Purkinje cell (primary cell): ENCODE results near the gene KRTAP4-16. TPM values are rescaled to one million over a fixed set of nuclear protein-coding genes. Genes with fewer than 3 reads are reported as not detected.

Experiments used
- polyA plus RNA-seq: library from polyadenylated mRNA; unstranded; fragments of >200 nt; fragmentation: Nextera tagmentation; gene quantifications from 2 replicates; pipeline ENCODE4 v1.2.1, GENCODE V29; 2014

Gene KRTAP4-16
- not detected in 2 replicates for polyA plus RNA-seq

DNA sequence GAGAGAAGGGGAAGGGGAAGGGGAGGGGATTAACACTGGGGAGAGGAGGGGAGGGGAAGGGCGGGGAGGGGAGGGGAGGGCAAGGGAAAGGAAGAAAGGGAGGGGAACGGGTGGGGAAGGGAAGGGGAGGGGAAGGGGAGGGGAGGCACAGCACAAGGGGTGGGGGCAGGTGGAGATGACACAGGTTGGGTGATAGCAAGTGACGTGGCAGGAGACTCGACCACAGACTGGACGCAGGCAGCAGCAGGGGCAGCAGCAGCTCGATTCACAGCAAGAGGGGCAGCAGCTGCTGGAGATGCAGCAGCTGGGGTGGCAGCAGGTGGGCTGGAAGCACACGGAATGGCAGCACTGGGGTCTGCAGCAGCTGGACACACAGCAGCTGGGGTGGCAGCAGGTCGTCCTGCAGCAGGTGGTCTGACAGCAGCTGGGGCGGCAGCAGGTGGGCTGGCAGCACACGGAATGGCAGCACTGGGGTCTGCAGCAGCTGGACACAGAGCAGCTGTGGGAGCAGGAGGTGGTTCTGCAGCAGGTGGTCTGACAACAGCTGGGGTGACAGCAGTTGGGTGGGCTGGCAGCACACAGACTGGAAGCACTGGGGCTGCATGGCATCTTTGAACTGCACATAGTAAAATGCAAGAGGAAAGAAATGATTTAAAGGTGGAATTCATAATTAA, at the start of gene KRTAP4-16:
Gene KRTAP4-16, minus strand, starts transcription at position 624 of the 674 bp plus-strand sequence. Its CDS starts 0 bp downstream, at position 624.

DNA sequence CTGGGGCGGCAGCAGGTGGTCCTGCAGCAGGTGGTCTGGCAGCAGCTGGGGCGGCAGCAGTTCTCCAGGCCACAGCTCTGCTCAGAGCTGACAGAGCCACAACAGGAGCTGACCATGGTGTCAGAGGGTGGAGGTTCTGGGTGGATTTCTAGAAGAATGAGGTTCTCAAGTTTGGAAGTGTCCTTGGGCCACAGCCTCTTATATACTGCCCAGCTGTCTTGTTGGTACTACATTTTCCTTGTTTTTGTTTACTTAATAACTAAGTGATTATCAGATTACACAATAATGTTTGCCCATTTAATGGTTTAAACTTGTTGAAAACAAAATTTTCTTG, 47.6 kb upstream of the KRTAP4-16 start, which contains the start of gene KRTAP4-5:
Gene KRTAP4-5, minus strand, starts transcription at position 174 of the 334 bp plus-strand sequence. Its CDS starts 58 bp downstream, at position 116.

GRCh38 chr17:41140360-41141131, 38.5 kb upstream of the KRTAP4-16 start, which contains the start of gene KRTAP4-6:
Gene KRTAP4-6 (minus strand): TSS chr17:41140544. CDS start chr17:41140487, 57 bp downstream.

DNA sequence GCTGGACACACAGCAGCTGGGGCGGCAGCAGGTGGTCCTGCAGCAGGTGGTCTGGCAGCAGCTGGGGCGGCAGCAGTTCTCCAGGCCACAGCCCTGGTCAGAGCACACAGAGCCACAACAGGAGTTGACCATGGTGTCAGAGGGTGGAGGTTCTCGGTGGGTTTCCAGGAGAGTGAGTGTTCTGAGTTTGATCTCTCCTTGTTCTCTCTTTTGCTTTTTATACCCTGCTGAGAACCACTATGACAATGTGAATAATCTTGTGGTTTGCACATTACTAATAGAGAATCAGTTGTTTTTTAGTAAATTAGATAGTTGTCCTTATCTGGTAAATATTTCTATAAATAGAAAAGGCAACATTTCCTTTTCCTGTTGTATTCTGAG, 22.0 kb upstream of the KRTAP4-16 start, which contains the start of gene KRTAP4-12:
Gene KRTAP4-12, minus strand, starts transcription at position 192 of the 381 bp plus-strand sequence. Its CDS starts 60 bp downstream, at position 132.

DNA sequence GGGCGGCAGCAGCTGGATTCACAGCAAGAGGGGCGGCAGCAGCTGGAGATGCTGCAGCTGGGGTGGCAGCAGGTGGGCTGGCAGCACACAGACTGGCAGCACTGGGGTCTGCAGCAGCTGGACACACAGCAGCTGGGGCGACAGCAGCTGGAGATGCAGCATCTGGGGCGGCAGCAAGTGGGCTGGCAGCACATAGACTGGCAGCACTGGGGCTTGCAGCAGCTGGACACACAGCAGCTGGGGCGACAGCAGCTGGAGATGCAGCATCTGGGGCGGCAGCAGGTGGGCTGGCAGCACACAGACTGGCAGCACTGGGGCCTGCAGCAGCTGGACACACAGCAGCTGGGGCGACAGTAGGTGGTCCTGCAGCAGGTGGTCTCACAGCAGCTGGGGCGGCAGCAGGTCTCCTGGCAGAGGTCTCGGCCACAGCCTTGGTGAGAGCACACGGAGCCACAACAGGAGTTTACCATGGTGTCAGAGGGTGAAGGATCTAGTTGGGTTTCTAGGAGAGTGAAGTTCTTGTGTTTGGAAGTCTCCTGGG, 15.9 kb upstream of the KRTAP4-16 start, which contains the start of gene KRTAP4-11:
Gene KRTAP4-11, minus strand, starts transcription at position 528 of the 541 bp plus-strand sequence. Its CDS starts 58 bp downstream, at position 470.

GRCh38 chr17:41105347-41105746, 3.3 kb upstream of the KRTAP4-16 start, which contains the start of gene KRTAP4-9:
Gene KRTAP4-9 (plus strand): TSS chr17:41105389. CDS start chr17:41105389, 0 bp downstream.

DNA sequence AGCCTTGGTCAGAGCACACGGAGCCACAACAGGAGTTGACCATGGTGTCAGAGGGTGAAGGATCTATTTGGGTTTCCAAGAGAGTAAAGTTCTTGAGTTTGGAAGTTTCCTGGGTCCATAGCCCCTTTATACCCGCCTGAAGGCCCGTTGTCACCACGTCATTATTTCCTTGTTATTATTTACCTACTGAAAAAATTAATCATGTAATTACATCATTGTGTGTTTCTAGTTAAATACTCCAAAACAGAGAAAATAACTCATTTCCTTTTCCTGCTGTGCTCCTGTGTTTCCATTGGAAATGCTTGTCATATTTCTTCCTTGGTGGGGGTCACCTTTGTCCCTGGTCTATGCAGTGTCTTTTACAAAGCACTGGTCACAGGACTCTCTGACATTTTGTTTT, 4.0 kb downstream of the KRTAP4-16 start, which contains the start of gene KRTAP4-8:
Gene KRTAP4-8, minus strand, starts transcription at position 101 of the 400 bp plus-strand sequence. Its CDS starts 58 bp downstream, at position 43.

GRCh38 chr17:41084100-41084856, 17.7 kb downstream of the KRTAP4-16 start, which contains the start of gene KRTAP4-7:
Gene KRTAP4-7 (plus strand): TSS chr17:41084150. CDS start chr17:41084207, 57 bp downstream.

GRCh38 chr17:41065829-41066624, 36.0 kb downstream of the KRTAP4-16 start, which contains the start of gene KRTAP2-4:
Gene KRTAP2-4 (minus strand): TSS chr17:41065879. CDS start chr17:41065845, 34 bp downstream.

GRCh38 chr17:41060052-41060604, 41.9 kb downstream of the KRTAP4-16 start, which contains the start of gene KRTAP2-3:
Gene KRTAP2-3 (minus strand): TSS chr17:41060114. CDS start chr17:41060050, 64 bp downstream.

DNA sequence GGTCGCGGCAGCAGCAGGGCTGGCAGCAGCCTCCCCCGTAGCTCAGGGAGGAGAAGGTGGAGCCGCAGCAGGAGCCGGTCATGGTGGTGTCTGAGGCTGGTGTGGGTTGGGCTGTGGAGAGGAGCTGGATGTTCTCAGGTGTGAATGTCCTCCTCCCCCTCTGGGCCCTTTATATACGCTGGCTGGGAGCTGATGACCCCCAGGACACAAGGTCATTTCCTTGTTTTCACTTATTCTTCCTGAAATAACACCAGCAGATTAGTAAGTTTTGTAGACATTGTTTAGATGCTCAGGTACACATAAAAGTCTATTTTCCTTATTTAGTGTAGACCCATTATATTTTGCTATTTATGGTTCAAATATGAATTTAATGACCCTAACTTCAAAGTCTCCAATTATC, 46.9 kb downstream of the KRTAP4-16 start, which contains the start of gene KRTAP2-2:
Gene KRTAP2-2, minus strand, starts transcription at position 101 of the 400 bp plus-strand sequence. Its CDS starts 19 bp downstream, at position 82.

Other genes with a start within 250 kb of the KRTAP4-16 start
- not detected in 2 replicates for gene KRT12, start 235.0 kb downstream of the KRTAP4-16 start, polyA plus RNA-seq
- not detected in 2 replicates for gene KRT20, start 217.0 kb downstream of the KRTAP4-16 start, polyA plus RNA-seq
- 0.60 TPM in 1 of 2 replicates, not detected in the other for gene KRT23, start 164.6 kb downstream of the KRTAP4-16 start, polyA plus RNA-seq
- not detected in 2 replicates for gene KRT39, start 135.3 kb downstream of the KRTAP4-16 start, polyA plus RNA-seq
- gene KRT40, start 117.9 kb downstream of the KRTAP4-16 start, polyA plus RNA-seq, result not detected in 2 replicates
- gene KRTAP3-3, start 108.0 kb downstream of the KRTAP4-16 start, polyA plus RNA-seq, result not detected in 2 replicates
- not detected in 2 replicates for gene KRTAP3-2, start 102.3 kb downstream of the KRTAP4-16 start, polyA plus RNA-seq
- gene KRTAP3-1, start 93.1 kb downstream of the KRTAP4-16 start, polyA plus RNA-seq, result not detected in 2 replicates
- gene KRTAP1-5, start 75.0 kb downstream of the KRTAP4-16 start, polyA plus RNA-seq, result not detected in 2 replicates
- not detected in 2 replicates for gene KRTAP1-4, start 72.0 kb downstream of the KRTAP4-16 start, polyA plus RNA-seq
- not detected in 2 replicates for gene KRTAP1-3, start 67.3 kb downstream of the KRTAP4-16 start, polyA plus RNA-seq
- 0.28 TPM in 1 of 2 replicates, not detected in the other for gene KRTAP1-1, start 60.8 kb downstream of the KRTAP4-16 start, polyA plus RNA-seq
- not detected in 2 replicates for gene KRTAP2-1, start 54.9 kb downstream of the KRTAP4-16 start, polyA plus RNA-seq
- not detected in 2 replicates for gene KRTAP2-2, start 47.0 kb downstream of the KRTAP4-16 start, polyA plus RNA-seq
- not detected in 2 replicates for gene KRTAP2-3, start 42.1 kb downstream of the KRTAP4-16 start, polyA plus RNA-seq
- not detected in 2 replicates for gene KRTAP2-4, start 36.3 kb downstream of the KRTAP4-16 start, polyA plus RNA-seq
- gene KRTAP4-7, start 18.1 kb downstream of the KRTAP4-16 start, polyA plus RNA-seq, result not detected in 2 replicates
- gene KRTAP4-8, start 4.1 kb downstream of the KRTAP4-16 start, polyA plus RNA-seq, result not detected in 2 replicates
- gene KRTAP4-9, start 3.2 kb upstream of the KRTAP4-16 start, polyA plus RNA-seq, result not detected in 2 replicates
- gene KRTAP4-11, start 16.2 kb upstream of the KRTAP4-16 start, polyA plus RNA-seq, result not detected in 2 replicates
- not detected in 2 replicates for gene KRTAP4-12, start 22.0 kb upstream of the KRTAP4-16 start, polyA plus RNA-seq
- gene KRTAP4-6, start 38.3 kb upstream of the KRTAP4-16 start, polyA plus RNA-seq, result not detected in 2 replicates
- gene KRTAP4-5, start 47.6 kb upstream of the KRTAP4-16 start, polyA plus RNA-seq, result not detected in 2 replicates
- gene KRTAP4-4, start 58.5 kb upstream of the KRTAP4-16 start, polyA plus RNA-seq, result not detected in 2 replicates
- not detected in 2 replicates for gene KRTAP4-3, start 66.0 kb upstream of the KRTAP4-16 start, polyA plus RNA-seq
- gene KRTAP4-2, start 76.0 kb upstream of the KRTAP4-16 start, polyA plus RNA-seq, result not detected in 2 replicates
- not detected in 2 replicates for gene KRTAP4-1, start 82.7 kb upstream of the KRTAP4-16 start, polyA plus RNA-seq
- not detected in 2 replicates for gene KRTAP9-1, start 87.7 kb upstream of the KRTAP4-16 start, polyA plus RNA-seq
- not detected in 2 replicates for gene KRTAP9-2, start 124.4 kb upstream of the KRTAP4-16 start, polyA plus RNA-seq
- not detected in 2 replicates for gene KRTAP9-3, start 130.2 kb upstream of the KRTAP4-16 start, polyA plus RNA-seq
- not detected in 2 replicates for gene KRTAP9-8, start 135.8 kb upstream of the KRTAP4-16 start, polyA plus RNA-seq
- not detected in 2 replicates for gene KRTAP9-4, start 147.5 kb upstream of the KRTAP4-16 start, polyA plus RNA-seq
- gene KRTAP9-9, start 153.2 kb upstream of the KRTAP4-16 start, polyA plus RNA-seq, result not detected in 2 replicates
- gene KRTAP9-6, start 163.2 kb upstream of the KRTAP4-16 start, polyA plus RNA-seq, result not detected in 2 replicates
- gene KRTAP9-7, start 173.5 kb upstream of the KRTAP4-16 start, polyA plus RNA-seq, result not detected in 2 replicates
- not detected in 2 replicates for gene KRTAP29-1, start 200.6 kb upstream of the KRTAP4-16 start, polyA plus RNA-seq
- gene KRTAP16-1, start 207.1 kb upstream of the KRTAP4-16 start, polyA plus RNA-seq, result not detected in 2 replicates
- gene KRTAP17-1, start 213.5 kb upstream of the KRTAP4-16 start, polyA plus RNA-seq, result not detected in 2 replicates
- gene KRT33A, start 248.6 kb upstream of the KRTAP4-16 start, polyA plus RNA-seq, result not detected in 2 replicates